HFF-Myc (cell line): ENCODE data around the gene SLC46A3.
"Not testable (repeated sequence)": the region's sequence is repeated elsewhere in the genome, so short reads cannot be mapped to it uniquely, and the experiment has no call there.

Experiments
- DNase-seq: peaks from one replicate; pipeline ENCODE4 v3.0.0-alpha.2; 2011; ENCODE audit warnings: low read depth; ENCODE audit errors: extremely low read depth
- H3K4me3 ChIP-seq: replicated peaks from 2 replicates; pipeline ENCODE4 v1.5.1; 2011; ENCODE audit warnings: low read depth, mild to moderate bottlenecking, control low read depth, low read length
- CTCF ChIP-seq: IDR thresholded peaks from 2 replicates; pipeline ENCODE4 v1.5.1; 2012; ENCODE audit warnings: mild to moderate bottlenecking, low read depth, low read length, control low read depth; ENCODE audit errors: missing control alignments

The SLC46A3 gene

GRCh38 chr13:28744091-28744536 lies 25.3 kb upstream of the SLC46A3 start:
- DNase-seq: no peak
- no peak overlapping the region for H3K4me3 ChIP-seq
- no peak for TF ChIP-seq CTCF

- H3K4me3 ChIP-seq: no peak overlapping the region
- no peak for TF ChIP-seq CTCF
- no peak for DNase-seq
Observed at GRCh38 chr13:28743499-28744083, 24.8 kb upstream of the SLC46A3 start.

GRCh38 chr13:28743020-28743419 lies 24.2 kb upstream of the SLC46A3 start:
- no peak for TF ChIP-seq CTCF
- DNase-seq: no peak
- no peak overlapping the region for H3K4me3 ChIP-seq

GRCh38 chr13:28742445-28742844 lies 23.7 kb upstream of the SLC46A3 start:
- not testable (repeated sequence) for DNase-seq

GRCh38 chr13:28741084-28741491 lies 22.3 kb upstream of the SLC46A3 start:
- H3K4me3 ChIP-seq: no peak overlapping the region
- no peak for DNase-seq
- no peak for TF ChIP-seq CTCF

More at GRCh38 chr13:28742445-28742844, 23.7 kb upstream of the SLC46A3 start:
- H3K4me3 ChIP-seq: not testable (repeated sequence)

GRCh38 chr13:28739376-28739775 lies 20.6 kb upstream of the SLC46A3 start:
- no peak for DNase-seq
- no peak for TF ChIP-seq CTCF
- H3K4me3 ChIP-seq: no peak overlapping the region

GRCh38 chr13:28735481-28736029 lies 16.8 kb upstream of the SLC46A3 start:
- TF ChIP-seq CTCF: no peak
- H3K4me3 ChIP-seq: no peak overlapping the region
- DNase-seq: no peak
